Loucy (cell line): ENCODE data around the gene NRARP.

Source experiments
- H2AFZ ChIP-seq: fragments of 200-600 bp; sonication (generic); 2 replicates; pipeline ENCODE4 v1.6.0; 2016; ENCODE audit warnings: antibody characterized with exemption, mild to moderate bottlenecking, low read length, moderate library complexity
- H3F3A ChIP-seq: fragments of 200-600 bp; 2 replicates; pipeline ENCODE4 v1.6.0; 2016; ENCODE audit warnings: antibody characterized with exemption, low read depth, mild to moderate bottlenecking
- H3K27me3 ChIP-seq: fragments of 200-600 bp; sonication (generic); 2 replicates; pipeline ENCODE4 v1.6.1; 2014; ENCODE audit warnings: low read length, mild to moderate bottlenecking; ENCODE audit not compliant: insufficient read depth, poor library complexity, severe bottlenecking
- H3K36me3 ChIP-seq: fragments of 200-600 bp; sonication (generic); 2 replicates; pipeline ENCODE4 v1.6.1; 2016; ENCODE audit warnings: low read length; ENCODE audit not compliant: insufficient read depth
- H3K4me1 ChIP-seq: fragments of 200-600 bp; sonication (generic); 2 replicates; pipeline ENCODE4 v1.5.1; 2014; ENCODE audit warnings: low read length, mild to moderate bottlenecking; ENCODE audit not compliant: insufficient read depth, poor library complexity, severe bottlenecking
- H3K4me2 ChIP-seq: fragments of 200-600 bp; sonication (generic); 2 replicates; pipeline ENCODE4 v1.6.0; 2014; ENCODE audit warnings: antibody characterized with exemption, low read length, low read depth, mild to moderate bottlenecking; ENCODE audit not compliant: poor library complexity, severe bottlenecking
- H3K4me3 ChIP-seq: fragments of 200-600 bp; sonication (generic); 2 replicates; pipeline ENCODE4 v1.5.1; 2014; ENCODE audit warnings: low read length, mild to moderate bottlenecking, mixed read lengths; ENCODE audit not compliant: poor library complexity, severe bottlenecking
- H3K79me2 ChIP-seq: fragments of 200-600 bp; sonication (generic); 2 replicates; pipeline ENCODE4 v1.6.1; 2014; ENCODE audit warnings: low read length; ENCODE audit not compliant: insufficient read depth
- H3K9ac ChIP-seq: fragments of 200-600 bp; sonication (generic); 2 replicates; pipeline ENCODE4 v1.6.0; 2014; ENCODE audit warnings: mild to moderate bottlenecking, low read depth, low read length, moderate library complexity; ENCODE audit not compliant: poor library complexity, severe bottlenecking
- H3K9me2 ChIP-seq: fragments of 200-600 bp; sonication (generic); replicated peaks from 2 replicates; pipeline ENCODE4 v1.6.1; 2016; ENCODE audit warnings: low read depth, low read length, mixed read lengths
- H3K9me3 ChIP-seq: fragments of 200-600 bp; sonication (generic); 2 replicates; pipeline ENCODE4 v1.6.1; 2014; ENCODE audit warnings: mild to moderate bottlenecking, antibody characterized with exemption, low read length, low read depth; ENCODE audit not compliant: insufficient read depth
- H4K20me1 ChIP-seq: fragments of 200-600 bp; sonication (generic); 2 replicates; pipeline ENCODE4 v1.6.0; 2014; ENCODE audit warnings: antibody characterized with exemption, low read length, mild to moderate bottlenecking; ENCODE audit not compliant: insufficient read depth, poor library complexity, severe bottlenecking
- EZH2phosphoT487 ChIP-seq: fragments of 200-600 bp; IDR thresholded peaks from 2 replicates; pipeline ENCODE4 v1.6.1; 2018; ENCODE audit warnings: antibody characterized with exemption, mild to moderate bottlenecking, moderate library complexity, borderline replicate concordance
- TF ChIP-seq, protein P1 (sequence below): fragments of 200-600 bp; sonication (generic); conservative IDR thresholded peaks from 2 replicates; pipeline ENCODE4 v1.5.1; 2014; ENCODE audit warnings: mild to moderate bottlenecking, antibody characterized with exemption, low read length

Gene NRARP

GRCh38 chr9:137307255-137308056 is 5.4 kb upstream of the NRARP start:
- no peaks in the 10 kb centered on the region for H3F3A ChIP-seq
- H3K9me3 ChIP-seq = no peaks in the 10 kb centered on the region
- no peaks in the 10 kb centered on the region for H3K9me2 ChIP-seq
- TF ChIP-seq, protein P1, sequence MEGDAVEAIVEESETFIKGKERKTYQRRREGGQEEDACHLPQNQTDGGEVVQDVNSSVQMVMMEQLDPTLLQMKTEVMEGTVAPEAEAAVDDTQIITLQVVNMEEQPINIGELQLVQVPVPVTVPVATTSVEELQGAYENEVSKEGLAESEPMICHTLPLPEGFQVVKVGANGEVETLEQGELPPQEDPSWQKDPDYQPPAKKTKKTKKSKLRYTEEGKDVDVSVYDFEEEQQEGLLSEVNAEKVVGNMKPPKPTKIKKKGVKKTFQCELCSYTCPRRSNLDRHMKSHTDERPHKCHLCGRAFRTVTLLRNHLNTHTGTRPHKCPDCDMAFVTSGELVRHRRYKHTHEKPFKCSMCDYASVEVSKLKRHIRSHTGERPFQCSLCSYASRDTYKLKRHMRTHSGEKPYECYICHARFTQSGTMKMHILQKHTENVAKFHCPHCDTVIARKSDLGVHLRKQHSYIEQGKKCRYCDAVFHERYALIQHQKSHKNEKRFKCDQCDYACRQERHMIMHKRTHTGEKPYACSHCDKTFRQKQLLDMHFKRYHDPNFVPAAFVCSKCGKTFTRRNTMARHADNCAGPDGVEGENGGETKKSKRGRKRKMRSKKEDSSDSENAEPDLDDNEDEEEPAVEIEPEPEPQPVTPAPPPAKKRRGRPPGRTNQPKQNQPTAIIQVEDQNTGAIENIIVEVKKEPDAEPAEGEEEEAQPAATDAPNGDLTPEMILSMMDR = no peak
- TF ChIP-seq EZH2phosphoT487 = no peak
- H3K4me1 ChIP-seq = no peaks in the 10 kb centered on the region
- no peaks in the 10 kb centered on the region for H3K79me2 ChIP-seq
- no peaks in the 10 kb centered on the region for H3K36me3 ChIP-seq
- no peaks in the 10 kb centered on the region for H3K27me3 ChIP-seq
- no peak overlapping the region for H2AFZ ChIP-seq
- H3K4me3 ChIP-seq = no peak overlapping the region
- no peak overlapping the region for H3K4me2 ChIP-seq
- no peak overlapping the region for H3K9ac ChIP-seq
- H4K20me1 ChIP-seq = no peaks in the 10 kb centered on the region

DNA sequence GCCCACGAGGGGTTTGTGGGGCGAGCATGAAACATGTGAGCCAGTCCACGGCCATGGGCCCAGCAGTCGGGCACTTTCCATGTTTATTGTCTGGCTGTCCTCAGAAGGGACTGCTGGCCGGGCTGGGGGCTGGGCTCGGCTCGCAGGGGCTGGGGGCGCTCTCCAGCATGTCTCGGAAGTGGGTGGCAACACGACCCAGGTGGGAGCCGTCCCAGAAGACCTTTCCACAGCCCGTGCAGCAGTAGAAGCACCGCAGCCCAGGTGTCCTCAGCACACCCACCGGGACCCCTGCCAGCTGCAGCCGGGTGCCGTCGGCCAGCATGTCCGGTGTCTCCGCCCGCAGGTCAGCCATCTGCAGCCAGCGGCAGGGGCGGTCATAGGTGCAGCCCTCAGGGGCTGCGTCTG is 4.8 kb upstream of the NRARP start:
- Histone ChIP-seq H3K9me2 (no peaks in the 10 kb centered on the region), H3K4me3 (no peak overlapping the region), H3K27me3 (no peaks in the 10 kb centered on the region), H3K36me3 (no peaks in the 10 kb centered on the region), H3K9ac (no peak overlapping the region), H3K9me3 (no peaks in the 10 kb centered on the region), H3K4me1 (no peaks in the 10 kb centered on the region), H3K4me2 (no peak overlapping the region), H4K20me1 (no peaks in the 10 kb centered on the region), H2AFZ (no peak overlapping the region), H3K79me2 (no peaks in the 10 kb centered on the region), H3F3A (no peaks in the 10 kb centered on the region)
- TF ChIP-seq EZH2phosphoT487 = no peak

- H3K79me2 ChIP-seq = no peaks in the 10 kb centered on the region
- H3F3A ChIP-seq = no peaks in the 10 kb centered on the region
- no peak for TF ChIP-seq EZH2phosphoT487
- TF ChIP-seq, protein P1 = no peak
- no peak overlapping the region for H3K4me2 ChIP-seq
- no peaks in the 10 kb centered on the region for H3K36me3 ChIP-seq
- H3K9me3 ChIP-seq = no peaks in the 10 kb centered on the region
- no peak overlapping the region for H2AFZ ChIP-seq
- H3K4me3 ChIP-seq = no peak overlapping the region
- no peak overlapping the region for H3K9ac ChIP-seq
- no peaks in the 10 kb centered on the region for H3K4me1 ChIP-seq
- H4K20me1 ChIP-seq = no peaks in the 10 kb centered on the region
- H3K9me2 ChIP-seq = no peaks in the 10 kb centered on the region
- no peaks in the 10 kb centered on the region for H3K27me3 ChIP-seq
These were observed 4.2 kb upstream of the NRARP start for GRCh38 chr9:137306066-137306849.
